Kidney (tissue), 14 donors: Measurements from ENCODE around the gene SPINK6. TPM values are rescaled to one million over a fixed set of nuclear protein-coding genes. Genes with fewer than 3 reads are reported as not detected.

Experiments
- DNase-seq, 5 donors: peaks; one replicate each; pipeline ENCODE4 v3.0.0-alpha.2; 2013 to 2020
- FAIRE-seq: peaks from 2 replicates; lab custom pipeline; 2012; peaks lifted over from hg19 to GRCh38; lab: Jason Lieb, UNC
- H3K27ac ChIP-seq, 2 donors: one replicate each; pipeline ENCODE4 v1.7.0; 2013; ENCODE audit warnings: low read depth in 2 of 2, low read length in 2 of 2, inconsistent platforms in 1 of 2
- H3K27me3 ChIP-seq: one replicate; pipeline ENCODE4 v1.7.1; 2013; ENCODE audit warnings: low read length, inconsistent platforms; ENCODE audit not compliant: control insufficient read depth, insufficient read depth
- H3K36me3 ChIP-seq, 3 donors: one replicate each; pipeline versions ENCODE4 v1.7.0 to v1.7.1; 2013; ENCODE audit warnings: low read length in 3 of 3, control low read depth in 1 of 3, inconsistent platforms in 1 of 3; ENCODE audit not compliant: insufficient read depth in 3 of 3, control insufficient read depth in 2 of 3
- H3K4me1 ChIP-seq, 3 donors: one replicate each; pipeline versions ENCODE4 v1.7.0 to v1.7.1; 2013; ENCODE audit warnings: low read length in 3 of 3, inconsistent platforms in 1 of 3, low read depth in 1 of 3; ENCODE audit not compliant: control insufficient read depth in 2 of 3, insufficient read depth in 2 of 3
- H3K4me3 ChIP-seq, 3 donors: one replicate each; pipeline versions ENCODE4 v1.7.0 to v1.8.1; 2013; ENCODE audit warnings: low read length in 3 of 3, control low read depth in 1 of 3, inconsistent platforms in 1 of 3
- H3K9ac ChIP-seq, 3 donors: one replicate each; pipeline versions ENCODE4 v1.7.0 to v1.7.1; 2013; ENCODE audit warnings: low read length in 3 of 3, control low read depth in 1 of 3, inconsistent platforms in 1 of 3
- H3K9me3 ChIP-seq, 3 donors: one replicate each; pipeline versions ENCODE4 v1.7.0 to v1.7.1; 2013; ENCODE audit warnings: low read length in 3 of 3, control low read depth in 1 of 3, inconsistent platforms in 1 of 3; ENCODE audit not compliant: control insufficient read depth in 2 of 3, insufficient read depth in 1 of 3
- CTCF ChIP-seq: IDR thresholded peaks from 3 replicates; pipeline ENCODE4 v1.5.1; 2012; ENCODE audit warnings: mild to moderate bottlenecking, moderate library complexity, borderline replicate concordance; ENCODE audit not compliant: insufficient read depth; ENCODE audit errors: extremely low read depth
- intact Hi-C: fragments of 100-400 bp; cut with DNase I; formaldehyde crosslinking; loops from one replicate; pipeline ENCODE4 v1.11.1; 2022
- polyA plus RNA-seq: library from polyadenylated mRNA; stranded (reverse); fragments of 350-450 nt; fragmentation: Illumina TruSeq; extraction: RNeasy Lipid Tissue Mini Kit (QIAGEN cat#74804); gene quantifications from one replicate; pipeline ENCODE4 v1.2.3, GENCODE V29; 2014; ENCODE audit warnings: low read depth, low replicate concordance; ENCODE audit not compliant: insufficient read depth
- total RNA-seq: library from RNA; stranded (reverse); fragmentation: NEBNext Ultra II Directional; extraction: Animal tissue kit (Norgen Biotek cat#: 25700); gene quantifications from one replicate; pipeline ENCODE4 v1.2.1, GENCODE V29; 2021
- donor health status: control.
- donor health status: control.
- donor health status: control.
- donor health status: control.
- donor health status: control.
- donor health status: DM: yes; HTN: yes; CAD: no.
- donor health status: Normal renal cell carcinoma (clear cell type).

SPINK6 gene
- total and polyA plus RNA-seq, 2 donors from 2014 or later = not detected

DNA sequence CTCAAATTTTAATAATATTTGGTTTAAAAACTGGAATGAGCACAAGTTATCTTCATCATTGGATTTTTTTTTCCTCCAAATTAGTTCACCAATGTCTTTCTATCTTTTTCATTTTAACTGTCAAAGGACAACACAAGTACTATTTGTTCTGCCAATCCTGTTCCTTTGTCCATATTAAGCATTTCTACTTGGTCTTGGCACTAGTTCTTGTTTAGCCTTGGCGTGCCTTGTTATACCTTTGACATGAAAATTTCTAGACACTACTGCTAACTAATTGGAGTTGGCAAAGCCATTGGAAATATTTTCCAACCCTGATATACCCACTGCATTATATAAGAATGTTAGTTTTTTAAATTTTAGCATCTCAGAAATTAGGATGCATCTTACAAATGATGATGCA, 3.8 kb downstream of the SPINK6 start:
- intact Hi-C loops = no loop called here
- Histone ChIP-seq H3K27ac (no peak overlapping the region), H3K4me3 (no peak overlapping the region), H3K27me3 (no peaks in the 10 kb centered on the region), H3K9ac (no peak overlapping the region), H3K4me1 (no peaks in the 10 kb centered on the region), H3K9me3 (no peaks in the 10 kb centered on the region), H3K36me3 (no peaks in the 10 kb centered on the region)
- no peak for DNase-seq
- FAIRE-seq = no peak
- no peak for TF ChIP-seq CTCF

DNA sequence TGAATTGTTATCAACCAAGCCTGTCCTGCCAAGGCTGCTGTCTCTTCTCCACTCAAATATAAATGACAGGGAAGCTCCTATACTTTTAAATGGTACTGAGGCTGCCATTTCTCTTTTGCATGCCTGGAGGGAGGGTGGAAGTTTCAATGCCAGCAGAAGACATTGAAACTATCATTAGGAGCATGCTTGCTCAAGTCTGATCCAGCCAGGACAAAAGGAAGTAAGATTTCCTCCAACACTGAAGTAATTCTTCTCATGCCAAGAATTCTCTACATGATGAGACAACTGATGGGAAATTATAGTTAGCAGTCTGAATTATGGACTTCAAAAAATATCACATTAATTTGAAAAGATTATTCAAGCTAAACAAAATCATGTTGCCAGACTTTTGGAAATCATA, 5.4 kb downstream of the SPINK6 start:
- Histone ChIP-seq H3K36me3 (no peaks in the 10 kb centered on the region), H3K4me3 (no peak overlapping the region), H3K9me3 (no peaks in the 10 kb centered on the region), H3K27ac (no peak overlapping the region), H3K27me3 (no peaks in the 10 kb centered on the region), H3K9ac (no peak overlapping the region), H3K4me1 (no peaks in the 10 kb centered on the region)
- no peak for DNase-seq
- FAIRE-seq = no peak
- TF ChIP-seq CTCF = no peak
- intact Hi-C loops = no loop called here

DNA sequence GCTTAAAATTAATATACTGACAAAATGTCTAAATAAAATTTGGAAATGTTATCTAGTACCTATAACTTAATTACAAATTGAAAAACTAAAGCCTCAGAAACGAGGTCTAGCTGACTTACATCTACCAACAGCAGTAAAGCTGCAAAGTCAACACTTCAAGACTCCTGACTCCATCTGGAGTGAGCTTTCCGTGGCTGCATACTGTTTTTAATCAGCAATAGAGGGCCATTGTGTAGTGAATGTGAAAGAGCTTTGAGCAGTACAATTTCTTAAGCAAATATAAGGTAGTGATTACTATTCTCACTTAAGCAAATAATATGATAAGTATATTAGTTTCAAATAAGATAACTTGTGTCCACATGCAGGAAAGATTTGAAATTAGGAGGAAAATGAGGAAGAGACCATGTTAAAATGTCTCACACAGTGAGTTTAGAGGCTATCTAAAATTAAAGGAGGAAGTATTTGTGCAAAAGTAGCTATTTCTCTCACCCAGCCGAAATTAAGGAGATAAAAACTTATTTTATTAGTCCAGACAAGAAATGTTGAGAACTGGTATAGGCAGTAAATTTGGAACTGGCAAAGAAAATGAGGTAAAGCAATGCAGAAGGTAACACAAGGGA, 6.4 kb downstream of the SPINK6 start:
- FAIRE-seq = no peak
- Histone ChIP-seq H3K4me1 (no peaks in the 10 kb centered on the region), H3K27ac (no peak overlapping the region), H3K36me3 (no peaks in the 10 kb centered on the region), H3K9me3 (no peaks in the 10 kb centered on the region), H3K9ac (no peak overlapping the region), H3K27me3 (no peaks in the 10 kb centered on the region), H3K4me3 (no peak overlapping the region)
- no peak for DNase-seq
- no peak for TF ChIP-seq CTCF
- intact Hi-C loops = no loop called here
